ENCODE measurements around the gene NYAP2.

NYAP2 gene

GRCh38 chr2:225543626-225544025 lies 144.1 kb downstream of the NYAP2 start:
- no peak for DNase-seq (ENCODE audit: low read depth in 1 of 2, low spot score in 1 of 2)

DNA sequence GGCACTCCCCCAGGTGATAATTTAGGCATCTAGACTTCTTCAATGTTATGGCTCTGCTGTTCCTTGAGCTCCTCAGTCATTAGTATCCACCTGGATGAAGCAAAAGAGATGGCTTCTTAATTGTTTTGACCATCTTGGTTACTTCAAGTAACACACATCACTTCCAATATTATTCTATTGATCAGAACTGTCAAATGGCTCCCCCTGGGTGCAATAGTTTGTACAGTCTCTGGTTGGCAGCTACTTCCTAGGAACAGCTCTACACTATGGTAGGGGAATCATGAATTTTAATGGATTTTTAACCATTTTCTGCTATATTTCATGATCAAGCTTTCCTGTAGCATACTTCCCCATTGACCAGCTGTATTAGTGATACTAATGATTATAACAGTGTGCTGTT lies 157.0 kb downstream of the NYAP2 start:
- DNase-seq (ENCODE audit: low read depth in 1 of 2, low spot score in 1 of 2) = no peak

GRCh38 chr2:225558399-225559071 lies 159.0 kb downstream of the NYAP2 start:
- no peak for DNase-seq (ENCODE audit: low read depth in 1 of 2, low spot score in 1 of 2)

DNA sequence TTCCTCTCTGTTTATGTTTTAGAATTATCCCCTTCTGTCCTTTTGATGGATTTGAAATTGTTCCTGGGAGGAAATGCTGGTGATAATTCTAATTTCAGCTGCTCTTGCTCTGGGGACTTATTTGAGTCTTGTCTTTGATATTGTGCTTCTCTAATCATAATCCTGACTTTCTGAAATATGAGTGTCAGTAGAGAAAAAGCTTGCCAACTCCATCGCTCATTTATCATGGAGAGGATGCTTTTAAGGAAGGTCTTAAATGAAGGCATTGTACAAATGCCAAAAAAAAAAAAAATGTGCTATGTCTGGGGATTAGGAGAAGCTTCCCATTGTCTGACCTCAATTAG lies 159.5 kb downstream of the NYAP2 start:
- no peak for DNase-seq (ENCODE audit: low read depth in 1 of 2, low spot score in 1 of 2)

DNA sequence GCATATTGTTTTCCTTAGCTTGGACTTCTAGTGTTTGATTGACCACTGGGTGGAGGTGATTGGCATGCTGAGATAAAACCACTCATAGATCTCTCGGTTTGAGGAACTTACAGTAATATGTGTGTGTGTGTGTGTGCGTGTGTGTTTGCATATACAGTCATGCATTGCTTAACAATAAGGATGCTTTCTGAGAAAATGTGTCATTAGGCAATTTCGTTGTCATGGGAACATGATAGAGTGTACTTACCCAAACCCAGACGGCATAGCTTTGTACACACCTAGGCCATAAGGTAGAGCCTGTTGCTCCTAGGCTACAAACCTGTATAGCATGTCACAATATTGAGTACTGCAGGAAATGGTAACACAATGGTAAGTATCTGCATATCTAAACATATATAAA lies 167.3 kb downstream of the NYAP2 start:
- no peak for DNase-seq (ENCODE audit: low read depth in 1 of 2, low spot score in 1 of 2)

GRCh38 chr2:225569995-225570394 lies 170.5 kb downstream of the NYAP2 start:
- no peak for DNase-seq (ENCODE audit: low read depth in 1 of 2, low spot score in 1 of 2)

GRCh38 chr2:225573603-225574002 lies 174.1 kb downstream of the NYAP2 start:
- DNase-seq (ENCODE audit: low read depth in 1 of 2, low spot score in 1 of 2) = no peak

DNA sequence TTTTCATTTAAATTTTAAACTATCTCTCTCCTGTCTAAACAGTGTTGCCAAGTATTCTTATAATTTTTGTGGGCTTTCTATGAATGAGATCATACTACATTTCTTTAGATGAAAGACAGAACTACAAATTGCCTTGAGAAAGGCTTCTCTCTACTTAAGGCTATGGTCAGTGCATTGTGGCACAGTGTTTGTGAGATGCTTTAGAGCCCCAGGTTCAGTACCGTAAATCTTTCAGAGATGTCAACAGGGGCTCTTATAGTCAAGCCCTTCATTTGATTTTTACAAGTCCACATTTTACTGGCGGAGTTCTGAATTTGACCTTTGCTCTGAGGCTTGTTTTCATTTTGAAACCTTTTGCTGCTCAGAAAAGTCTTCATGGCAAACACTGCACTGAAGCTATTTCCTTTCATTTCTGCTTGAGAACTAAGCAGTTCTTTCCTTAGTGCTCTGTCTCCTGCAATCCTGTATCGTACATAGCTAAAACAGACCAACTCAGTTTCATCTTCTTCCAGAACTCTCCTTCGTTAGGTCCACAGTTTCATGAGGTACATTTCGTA lies 175.2 kb downstream of the NYAP2 start:
- no peak for DNase-seq (ENCODE audit: low read depth in 1 of 2, low spot score in 1 of 2)

DNA sequence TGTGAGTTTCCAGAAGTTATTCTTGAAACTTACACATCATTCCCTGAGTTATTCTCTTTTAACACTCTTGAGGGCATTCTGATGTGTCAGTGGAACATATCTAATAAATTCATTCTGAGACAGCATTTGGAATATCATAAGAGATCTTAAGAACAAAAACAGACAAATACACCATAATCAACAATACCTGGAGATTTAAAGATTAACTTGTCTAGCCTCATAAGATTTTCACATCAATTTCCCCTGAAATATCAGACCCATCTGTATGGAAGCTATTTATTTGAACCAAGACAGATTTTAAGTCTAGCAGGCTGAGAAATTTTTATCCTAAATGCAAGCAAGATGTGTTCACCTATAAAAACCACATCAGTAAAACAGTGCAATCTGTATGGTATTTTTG lies 181.6 kb downstream of the NYAP2 start:
- no peak for DNase-seq (ENCODE audit: low read depth in 1 of 2, low spot score in 1 of 2)

DNA sequence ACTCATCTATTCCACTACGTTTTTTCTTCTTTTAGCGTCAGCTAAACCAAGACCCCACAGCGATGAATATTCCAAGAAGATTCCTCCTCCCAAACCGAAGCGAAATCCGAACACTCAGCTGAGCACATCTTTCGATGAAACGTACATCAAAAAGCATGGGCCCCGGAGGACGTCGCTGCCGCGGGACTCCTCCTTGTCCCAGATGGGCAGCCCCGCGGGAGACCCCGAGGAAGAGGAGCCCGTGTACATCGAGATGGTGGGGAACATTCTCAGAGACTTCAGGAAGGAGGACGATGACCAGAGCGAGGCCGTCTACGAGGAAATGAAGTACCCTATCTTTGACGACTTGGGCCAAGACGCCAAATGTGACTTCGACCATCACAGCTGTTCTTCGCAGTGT lies 182.4 kb downstream of the NYAP2 start:
- no peak for DNase-seq (ENCODE audit: low read depth in 1 of 2, low spot score in 1 of 2)

DNA sequence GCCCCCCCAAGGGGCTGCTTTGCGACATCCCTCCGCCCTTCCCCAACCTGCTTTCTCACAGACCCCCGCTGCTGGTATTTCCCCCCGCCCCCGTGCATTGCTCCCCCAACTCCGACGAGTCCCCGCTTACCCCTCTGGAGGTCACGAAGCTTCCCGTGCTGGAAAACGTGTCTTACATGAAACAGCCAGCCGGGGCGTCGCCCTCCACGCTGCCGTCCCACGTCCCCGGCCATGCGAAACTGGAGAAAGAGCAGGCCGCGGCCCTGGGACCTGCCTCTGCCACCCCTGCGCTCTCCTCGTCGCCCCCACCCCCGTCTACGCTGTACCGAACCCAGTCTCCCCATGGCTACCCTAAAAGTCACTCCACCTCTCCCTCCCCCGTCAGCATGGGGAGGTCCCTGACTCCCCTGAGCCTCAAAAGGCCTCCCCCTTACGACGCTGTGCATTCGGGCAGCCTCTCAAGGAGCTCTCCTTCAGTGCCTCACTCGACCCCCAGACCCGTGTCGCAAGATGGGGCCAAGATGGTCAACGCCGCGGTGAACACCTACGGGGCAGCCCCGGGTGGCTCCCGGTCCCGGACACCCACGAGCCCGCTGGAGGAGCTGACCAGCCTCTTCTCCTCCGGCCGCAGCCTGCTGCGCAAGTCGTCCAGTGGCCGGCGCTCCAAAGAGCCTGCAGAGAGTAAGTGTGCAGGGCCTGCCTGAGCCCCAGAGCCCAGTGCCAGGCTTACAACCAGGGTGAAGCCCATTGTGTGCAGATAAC lies 183.0 kb downstream of the NYAP2 start:
- DNase-seq (ENCODE audit: low read depth in 1 of 2, low spot score in 1 of 2) = no peak

GRCh38 chr2:225584796-225585195 lies 185.3 kb downstream of the NYAP2 start:
- no peak for DNase-seq (ENCODE audit: low read depth in 1 of 2, low spot score in 1 of 2)

DNA sequence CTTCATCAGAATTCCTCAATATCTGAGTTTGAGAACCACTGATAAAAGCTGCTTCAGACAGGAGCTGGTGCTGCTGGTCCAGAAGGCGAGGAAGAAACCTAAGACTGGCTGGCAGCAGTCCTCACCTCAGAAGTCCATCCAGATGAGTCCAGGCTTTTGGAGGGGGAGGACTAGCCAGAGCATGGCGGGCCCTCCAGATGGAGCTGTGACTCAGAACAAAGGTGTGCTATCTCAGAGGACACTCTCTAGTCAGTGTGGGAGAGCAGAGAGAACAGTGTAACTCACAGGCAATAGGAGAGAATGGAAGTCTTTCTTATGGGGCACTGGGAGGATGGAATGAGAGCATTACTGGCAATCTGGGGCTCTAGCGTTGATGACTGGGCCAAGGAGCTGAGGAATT lies 191.4 kb downstream of the NYAP2 start:
- no peak for DNase-seq (ENCODE audit: low read depth in 1 of 2, low spot score in 1 of 2)

DNA sequence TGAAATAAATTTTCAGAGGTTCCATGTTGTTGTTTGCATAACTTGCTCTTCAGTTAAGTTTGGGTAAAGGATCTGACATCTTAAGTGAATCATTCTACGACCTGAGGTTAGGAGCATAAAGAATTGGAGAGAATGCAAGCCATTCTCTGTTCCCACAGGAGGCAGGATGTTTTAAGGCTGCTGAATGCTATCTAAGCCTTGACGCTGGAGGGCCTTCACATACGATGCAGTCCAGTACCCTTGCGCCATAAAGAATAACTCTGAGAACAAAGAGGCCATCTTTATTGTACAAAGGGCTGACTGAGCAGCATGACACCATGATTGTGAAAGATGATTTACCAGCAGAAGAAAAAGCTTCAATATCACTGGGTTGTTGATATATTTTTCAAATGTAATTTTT lies 198.4 kb downstream of the NYAP2 start:
- DNase-seq (ENCODE audit: low read depth in 1 of 2, low spot score in 1 of 2) = no peak

DNA sequence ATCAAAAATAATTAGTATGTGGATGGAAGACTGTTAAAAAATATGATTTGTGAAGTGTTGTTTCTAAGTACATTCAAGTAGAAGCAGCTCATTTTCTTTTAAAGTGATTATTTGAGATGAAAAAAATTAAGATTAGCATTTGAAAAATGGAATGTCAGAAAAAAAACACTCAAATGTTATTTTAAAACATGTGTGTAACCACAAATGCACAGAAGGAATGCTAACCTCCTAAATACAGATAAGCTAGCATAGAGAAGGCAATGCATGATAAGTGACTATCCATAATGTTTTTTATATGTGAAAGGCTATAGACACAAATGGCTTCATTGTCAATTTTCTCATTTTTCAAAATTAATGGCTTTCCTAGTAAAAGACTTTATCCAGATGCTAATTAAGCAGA lies 198.9 kb downstream of the NYAP2 start:
- DNase-seq (ENCODE audit: low read depth in 1 of 2, low spot score in 1 of 2) = no peak

DNA sequence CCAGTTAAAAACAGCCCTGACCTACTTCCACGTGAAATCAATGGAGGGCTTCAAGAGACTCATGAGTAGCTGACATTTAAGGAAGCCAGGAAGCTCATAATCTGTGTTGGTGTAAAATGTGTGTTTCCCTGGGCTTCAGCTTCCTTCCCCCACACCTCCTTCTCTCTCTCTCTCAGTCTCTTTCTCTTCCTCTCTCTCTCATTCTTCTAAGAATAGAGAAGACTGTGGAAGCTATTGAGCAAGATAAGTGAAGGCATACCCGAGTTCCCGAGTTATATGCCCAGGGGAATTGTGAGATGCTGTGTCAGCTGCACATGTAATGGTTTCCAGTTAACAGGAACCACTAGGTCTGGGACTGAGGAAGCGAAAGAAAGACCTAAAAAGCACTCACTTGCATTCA lies 199.4 kb downstream of the NYAP2 start:
- DNase-seq (ENCODE audit: low read depth in 1 of 2, low spot score in 1 of 2) = no peak

DNA sequence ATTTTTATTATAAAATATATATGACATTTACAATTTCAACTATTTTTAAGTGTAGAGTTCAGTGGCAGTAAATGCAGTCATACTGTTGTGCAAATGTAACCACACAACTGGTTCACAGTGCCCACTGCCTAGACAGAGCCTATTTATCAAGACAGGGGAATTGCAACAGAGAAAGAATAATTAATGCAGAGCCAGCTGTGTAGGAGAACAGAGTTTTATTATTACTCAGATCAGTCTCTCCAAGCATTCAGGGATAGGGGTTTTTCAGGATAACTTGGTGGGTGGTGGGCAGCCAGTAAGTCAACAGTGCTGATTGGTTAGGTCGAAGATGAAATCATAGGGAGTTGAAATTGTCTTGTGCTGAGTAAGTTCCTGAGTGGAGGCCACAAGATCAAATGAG lies 200.3 kb downstream of the NYAP2 start:
- DNase-seq (ENCODE audit: low read depth in 1 of 2, low spot score in 1 of 2) = no peak

- DNase-seq (ENCODE audit: low read depth in 1 of 2, low spot score in 1 of 2) = no peak
Measured at GRCh38 chr2:225600444-225600843, 200.9 kb downstream of the NYAP2 start.

GRCh38 chr2:225600865-225601264 lies 201.4 kb downstream of the NYAP2 start:
- DNase-seq (ENCODE audit: low read depth in 1 of 2, low spot score in 1 of 2) = no peak

DNA sequence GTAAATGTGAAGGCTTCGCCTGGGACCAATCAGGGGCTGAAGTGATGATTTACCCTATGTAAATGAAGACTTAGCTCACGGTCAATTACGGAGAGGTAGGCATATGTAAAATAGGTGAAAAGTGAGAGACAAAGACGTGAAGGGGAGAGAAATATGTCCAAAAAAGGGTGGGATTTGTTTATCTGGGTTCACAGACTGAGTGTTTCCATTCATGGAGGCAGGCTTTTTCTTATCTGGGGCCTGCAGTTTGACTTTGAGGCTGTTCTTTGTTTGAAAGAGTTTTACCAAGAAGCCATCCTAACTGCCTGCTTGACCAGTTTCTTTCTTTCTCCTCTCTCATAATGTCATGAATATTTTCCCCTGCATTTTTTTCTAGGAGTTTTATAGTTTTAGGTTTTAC lies 202.7 kb downstream of the NYAP2 start:
- no peak for DNase-seq (ENCODE audit: low read depth in 1 of 2, low spot score in 1 of 2)

GRCh38 chr2:225608136-225608535 lies 208.6 kb downstream of the NYAP2 start:
- no peak for DNase-seq (ENCODE audit: low read depth in 1 of 2, low spot score in 1 of 2)

- no peak for DNase-seq (ENCODE audit: low read depth in 1 of 2, low spot score in 1 of 2)
Measured at GRCh38 chr2:225612636-225613035, 213.1 kb downstream of the NYAP2 start.

- no peak for DNase-seq (ENCODE audit: low read depth in 1 of 2, low spot score in 1 of 2)
Measured at GRCh38 chr2:225614915-225615314, 215.4 kb downstream of the NYAP2 start.
